ENCODE measurements around the gene FCRL5. TPM values are rescaled to one million over a fixed set of nuclear protein-coding genes. Genes with fewer than 3 reads are reported as not detected.

Gene FCRL5
- total RNA-seq, 1 donor from 2014 or later = not detected

GRCh38 chr1:157496121-157496526 lies 56.2 kb downstream of the FCRL5 start:
- TF ChIP-seq CTCF (IDR thresholded peaks at IDR 0.05; ENCODE audit: unreplicated experiment) = peak; percentile 98
- no peaks in the 10 kb centered on the region for H3K9me3 Mint-ChIP-seq
- H3K4me3 Mint-ChIP-seq = no peak overlapping the region
- no peaks in the 10 kb centered on the region for H3K36me3 Mint-ChIP-seq
- no peak overlapping the region for H3K27ac Mint-ChIP-seq
- peaks cover 13% of the 10 kb centered on the region for H3K4me1 Mint-ChIP-seq
- DNase-seq (ENCODE audit: low spot score in 2 of 2, unreplicated experiment in 2 of 2) = no peak
- peaks cover 4% of the 10 kb centered on the region for H3K27me3 Mint-ChIP-seq (ENCODE audit: low read depth)

GRCh38 chr1:157495285-157495684 lies 57.0 kb downstream of the FCRL5 start:
- no peak for DNase-seq (ENCODE audit: low spot score in 2 of 2, unreplicated experiment in 2 of 2)
- Mint-ChIP-seq H3K27me3 (ENCODE audit: low read depth) (peaks cover 4% of the 10 kb centered on the region), H3K4me1 (peaks cover 13% of the 10 kb centered on the region), H3K36me3 (no peaks in the 10 kb centered on the region), H3K4me3 (no peak overlapping the region), H3K9me3 (no peaks in the 10 kb centered on the region), H3K27ac (no peak overlapping the region)
- no peak for TF ChIP-seq CTCF (IDR thresholded peaks at IDR 0.05; ENCODE audit: unreplicated experiment)

- no peak overlapping the region for H3K4me3 Mint-ChIP-seq
- no peak overlapping the region for H3K27ac Mint-ChIP-seq
- peaks cover 13% of the 10 kb centered on the region for H3K4me1 Mint-ChIP-seq
- no peaks in the 10 kb centered on the region for H3K36me3 Mint-ChIP-seq
- DNase-seq (ENCODE audit: low spot score in 2 of 2, unreplicated experiment in 2 of 2) = no peak
- H3K27me3 Mint-ChIP-seq (ENCODE audit: low read depth) = peaks cover 4% of the 10 kb centered on the region
- H3K9me3 Mint-ChIP-seq = no peaks in the 10 kb centered on the region
- TF ChIP-seq CTCF (IDR thresholded peaks at IDR 0.05; ENCODE audit: unreplicated experiment) = no peak
These were observed 58.2 kb downstream of the FCRL5 start for GRCh38 chr1:157494093-157494492.

- Mint-ChIP-seq H3K36me3 (no peaks in the 10 kb centered on the region), H3K27ac (no peak overlapping the region), H3K27me3 (ENCODE audit: low read depth) (peaks cover 4% of the 10 kb centered on the region), H3K4me3 (no peak overlapping the region), H3K9me3 (no peaks in the 10 kb centered on the region), H3K4me1 (peaks cover 3% of the 10 kb centered on the region)
- DNase-seq (ENCODE audit: low spot score in 2 of 2, unreplicated experiment in 2 of 2) = peak; percentile 45 to 86
- TF ChIP-seq CTCF (IDR thresholded peaks at IDR 0.05; ENCODE audit: unreplicated experiment) = peak; percentile 58
These were observed 61.7 kb downstream of the FCRL5 start for GRCh38 chr1:157490467-157491165.

- H3K36me3 Mint-ChIP-seq = no peaks in the 10 kb centered on the region
- no peaks in the 10 kb centered on the region for H3K9me3 Mint-ChIP-seq
- no peak overlapping the region for H3K4me3 Mint-ChIP-seq
- peaks cover 4% of the 10 kb centered on the region for H3K27me3 Mint-ChIP-seq (ENCODE audit: low read depth)
- DNase-seq (ENCODE audit: low spot score in 2 of 2, unreplicated experiment in 2 of 2) = no peak
- no peaks in the 10 kb centered on the region for H3K4me1 Mint-ChIP-seq
- no peak overlapping the region for H3K27ac Mint-ChIP-seq
- no peak for TF ChIP-seq CTCF (IDR thresholded peaks at IDR 0.05; ENCODE audit: unreplicated experiment)
These were observed 64.2 kb downstream of the FCRL5 start for GRCh38 chr1:157488156-157488555.
